ENCODE measurements around the gene PRSS56.
"Not testable (repeated sequence)": the region's sequence is repeated elsewhere in the genome, so short reads cannot be mapped to it uniquely, and the experiment has no call there.

The PRSS56 gene

GRCh38 chr2:232526372-232526941 is 6.3 kb downstream of the PRSS56 start:
- no peak overlapping the region for H3K4me3 ChIP-seq (ENCODE audit: low read depth, low read length)
- no peak for DNase-seq (ENCODE audit: low read depth)
- TF ChIP-seq, protein P1, sequence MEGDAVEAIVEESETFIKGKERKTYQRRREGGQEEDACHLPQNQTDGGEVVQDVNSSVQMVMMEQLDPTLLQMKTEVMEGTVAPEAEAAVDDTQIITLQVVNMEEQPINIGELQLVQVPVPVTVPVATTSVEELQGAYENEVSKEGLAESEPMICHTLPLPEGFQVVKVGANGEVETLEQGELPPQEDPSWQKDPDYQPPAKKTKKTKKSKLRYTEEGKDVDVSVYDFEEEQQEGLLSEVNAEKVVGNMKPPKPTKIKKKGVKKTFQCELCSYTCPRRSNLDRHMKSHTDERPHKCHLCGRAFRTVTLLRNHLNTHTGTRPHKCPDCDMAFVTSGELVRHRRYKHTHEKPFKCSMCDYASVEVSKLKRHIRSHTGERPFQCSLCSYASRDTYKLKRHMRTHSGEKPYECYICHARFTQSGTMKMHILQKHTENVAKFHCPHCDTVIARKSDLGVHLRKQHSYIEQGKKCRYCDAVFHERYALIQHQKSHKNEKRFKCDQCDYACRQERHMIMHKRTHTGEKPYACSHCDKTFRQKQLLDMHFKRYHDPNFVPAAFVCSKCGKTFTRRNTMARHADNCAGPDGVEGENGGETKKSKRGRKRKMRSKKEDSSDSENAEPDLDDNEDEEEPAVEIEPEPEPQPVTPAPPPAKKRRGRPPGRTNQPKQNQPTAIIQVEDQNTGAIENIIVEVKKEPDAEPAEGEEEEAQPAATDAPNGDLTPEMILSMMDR (conservative IDR thresholded peaks at IDR 0.05; ENCODE audit: low read depth, low read length): no peak

- H3K4me3 ChIP-seq (ENCODE audit: low read depth, low read length): no peak overlapping the region
- TF ChIP-seq, protein P1 (conservative IDR thresholded peaks at IDR 0.05; ENCODE audit: low read depth, low read length): no peak
- no peak for DNase-seq (ENCODE audit: low read depth)
Observed at GRCh38 chr2:232527905-232528470, 7.8 kb downstream of the PRSS56 start.

DNA sequence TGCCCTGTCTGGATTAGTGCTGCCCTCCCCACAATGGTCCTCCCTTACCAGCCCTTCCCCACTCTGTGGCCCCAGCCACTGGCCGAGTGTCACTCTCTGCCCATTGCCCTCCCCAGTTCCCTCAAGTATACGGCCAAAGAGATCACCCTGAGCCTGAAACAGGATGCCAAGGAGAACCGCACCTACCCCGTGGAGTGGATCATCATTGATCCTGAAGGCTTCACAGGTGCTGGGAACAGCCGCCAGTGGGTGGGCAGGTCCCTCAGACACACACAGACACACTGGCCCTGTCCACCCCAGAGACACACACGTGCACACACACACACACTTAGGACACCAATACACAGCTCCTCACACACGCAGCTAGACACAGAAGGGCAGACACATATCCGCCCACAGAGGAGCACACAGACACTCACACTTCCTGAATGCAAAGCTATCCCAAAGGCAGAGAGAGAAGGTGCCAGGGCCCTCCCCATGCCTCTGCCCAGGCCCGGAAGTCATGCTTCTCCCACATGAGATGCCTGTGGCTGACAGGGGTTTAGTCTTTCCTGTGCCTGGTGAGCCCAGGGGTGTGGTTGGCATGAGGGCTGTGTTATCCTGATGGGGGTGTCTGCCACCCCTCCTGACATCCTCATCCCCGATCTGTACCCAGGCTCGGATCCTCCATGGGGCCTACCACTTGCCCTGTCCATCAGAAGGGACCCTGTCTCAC is 8.7 kb downstream of the PRSS56 start:
- TF ChIP-seq, protein P1 (conservative IDR thresholded peaks at IDR 0.05; ENCODE audit: low read depth, low read length): no peak
- no peak overlapping the region for H3K4me3 ChIP-seq (ENCODE audit: low read depth, low read length)
- DNase-seq (ENCODE audit: low read depth): no peak

GRCh38 chr2:232529806-232530547 is 9.8 kb downstream of the PRSS56 start:
- TF ChIP-seq, protein P1 (conservative IDR thresholded peaks at IDR 0.05; ENCODE audit: low read depth, low read length): no peak
- H3K4me3 ChIP-seq (ENCODE audit: low read depth, low read length): no peak overlapping the region
- no peak for DNase-seq (ENCODE audit: low read depth)

GRCh38 chr2:232530626-232531260 is 10.6 kb downstream of the PRSS56 start:
- TF ChIP-seq, protein P1 (conservative IDR thresholded peaks at IDR 0.05; ENCODE audit: low read depth, low read length): no peak
- H3K4me3 ChIP-seq (ENCODE audit: low read depth, low read length): no peak overlapping the region

DNA sequence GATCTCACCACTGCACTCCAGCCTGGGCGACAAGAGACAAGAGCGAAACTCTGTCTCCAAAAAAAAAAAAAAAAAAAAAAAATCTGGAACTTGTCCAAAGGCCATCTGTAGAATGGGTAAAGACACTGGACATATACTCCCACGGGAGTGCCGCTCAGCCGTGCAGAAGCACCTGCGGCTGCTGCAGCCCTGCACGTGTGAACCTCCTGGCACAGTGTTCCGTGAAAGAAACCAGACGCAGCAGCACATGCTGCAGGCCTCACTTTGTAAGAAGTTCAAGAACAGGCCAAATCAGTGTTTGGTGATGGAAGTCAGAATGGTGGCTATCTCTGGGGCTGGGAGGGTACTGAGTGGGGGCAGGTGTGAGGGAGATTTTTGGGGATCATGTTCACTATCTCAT is 12.2 kb downstream of the PRSS56 start:
- DNase-seq (ENCODE audit: low read depth): no peak
- no peak overlapping the region for H3K4me3 ChIP-seq (ENCODE audit: low read depth, low read length)
- TF ChIP-seq, protein P1 (conservative IDR thresholded peaks at IDR 0.05; ENCODE audit: low read depth, low read length): no peak

More at GRCh38 chr2:232530626-232531260, 10.6 kb downstream of the PRSS56 start:
- DNase-seq (ENCODE audit: low read depth): no peak

DNA sequence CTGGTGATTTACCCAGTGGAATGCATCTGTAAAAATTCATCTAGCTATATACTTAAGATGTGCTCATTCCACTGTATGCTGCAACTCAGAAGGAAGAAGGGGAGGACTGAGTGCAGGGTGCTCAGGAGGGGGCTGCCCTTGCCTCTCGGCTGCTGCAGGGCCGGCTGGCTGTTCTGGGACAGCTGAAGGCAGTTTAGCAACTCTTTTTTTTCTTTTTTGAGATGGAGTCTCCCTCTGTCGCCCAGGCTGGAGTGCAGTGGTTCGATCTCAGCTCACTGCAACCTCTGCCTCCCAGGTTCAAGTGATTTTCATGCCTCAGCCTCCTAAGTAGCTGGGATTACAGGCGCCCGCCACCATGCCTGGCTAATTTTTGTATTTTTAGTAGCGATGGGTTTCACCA is 12.6 kb downstream of the PRSS56 start:
- not testable (repeated sequence) for DNase-seq (ENCODE audit: low read depth)

More for the DNA sequence above, 12.6 kb downstream of the PRSS56 start:
- H3K4me3 ChIP-seq (ENCODE audit: low read depth, low read length): not testable (repeated sequence)

Data from choroid plexus epithelial cell (primary cell).